A549 treated with RU486 at 1 μM for 4 hours (cell line): ENCODE data around the gene CYBRD1. TPM values are rescaled to one million over a fixed set of nuclear protein-coding genes. Genes with fewer than 3 reads are reported as not detected.

Experiments used
- total RNA-seq: library from RNA; stranded (reverse); fragments of 200-300 nt; extraction: Qiagen RNA extraction; gene quantifications from 5 replicates; pipeline ENCODE4 v1.2.3, GENCODE V29; 2022; ENCODE audit warnings: low read depth

Gene CYBRD1, protein sequence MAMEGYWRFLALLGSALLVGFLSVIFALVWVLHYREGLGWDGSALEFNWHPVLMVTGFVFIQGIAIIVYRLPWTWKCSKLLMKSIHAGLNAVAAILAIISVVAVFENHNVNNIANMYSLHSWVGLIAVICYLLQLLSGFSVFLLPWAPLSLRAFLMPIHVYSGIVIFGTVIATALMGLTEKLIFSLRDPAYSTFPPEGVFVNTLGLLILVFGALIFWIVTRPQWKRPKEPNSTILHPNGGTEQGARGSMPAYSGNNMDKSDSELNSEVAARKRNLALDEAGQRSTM
- total RNA-seq, result 26.5 to 35.6 TPM (median 31.6 TPM) in 5 replicates

DNA sequence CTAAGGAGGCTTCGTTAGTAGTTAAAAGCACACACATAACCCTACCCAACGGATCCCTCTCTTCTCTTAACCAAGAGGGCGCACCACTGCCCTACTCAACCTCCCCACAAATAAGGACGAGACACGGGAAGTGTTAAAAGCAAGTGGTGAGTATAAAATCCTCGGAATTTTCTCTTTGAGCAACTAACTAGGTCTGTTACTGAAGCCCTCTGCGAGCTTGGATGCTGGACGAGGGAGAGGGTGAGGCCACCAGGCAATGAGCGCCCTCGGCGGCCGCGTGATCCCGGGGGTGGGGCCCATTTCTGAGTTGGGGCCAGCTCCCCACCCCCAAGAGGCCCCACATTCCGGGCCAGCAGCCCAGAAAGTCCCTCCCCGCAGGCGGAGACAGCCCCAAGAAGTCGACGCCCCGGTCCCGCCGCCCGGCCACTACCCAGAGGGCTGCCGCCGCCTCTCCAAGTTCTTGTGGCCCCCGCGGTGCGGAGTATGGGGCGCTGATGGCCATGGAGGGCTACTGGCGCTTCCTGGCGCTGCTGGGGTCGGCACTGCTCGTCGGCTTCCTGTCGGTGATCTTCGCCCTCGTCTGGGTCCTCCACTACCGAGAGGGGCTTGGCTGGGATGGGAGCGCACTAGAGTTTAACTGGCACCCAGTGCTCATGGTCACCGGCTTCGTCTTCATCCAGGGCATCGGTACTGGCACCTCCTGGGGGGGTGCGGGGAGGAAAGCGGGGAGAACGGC lies at the start of gene CYBRD1:
Gene CYBRD1, plus strand, starts transcription at position 423 of the 736 bp plus-strand sequence. Its CDS starts 72 bp downstream, at position 495.

Other genes with a start within 250 kb of the CYBRD1 start
- 20.1 to 30.0 TPM (median 26.7 TPM) in 5 replicates for gene METTL8, start 88.5 kb upstream of the CYBRD1 start, total RNA-seq
- gene DCAF17, start 88.2 kb upstream of the CYBRD1 start, total RNA-seq, result 5.4 to 10.8 TPM (median 9.7 TPM) in 5 replicates
- 52.2 to 77.4 TPM (median 71.9 TPM) in 5 replicates for gene DYNC1I2, start 165.0 kb downstream of the CYBRD1 start, total RNA-seq